ENCODE results near the gene SMYD4. TPM values are rescaled to one million over a fixed set of nuclear protein-coding genes. Genes with fewer than 3 reads are reported as not detected.
"Not testable (repeated sequence)": the region's sequence is repeated elsewhere in the genome, so short reads cannot be mapped to it uniquely, and the experiment has no call there.

Gene SMYD4
- total RNA-seq, 1 donor, result 7.1 TPM

DNA sequence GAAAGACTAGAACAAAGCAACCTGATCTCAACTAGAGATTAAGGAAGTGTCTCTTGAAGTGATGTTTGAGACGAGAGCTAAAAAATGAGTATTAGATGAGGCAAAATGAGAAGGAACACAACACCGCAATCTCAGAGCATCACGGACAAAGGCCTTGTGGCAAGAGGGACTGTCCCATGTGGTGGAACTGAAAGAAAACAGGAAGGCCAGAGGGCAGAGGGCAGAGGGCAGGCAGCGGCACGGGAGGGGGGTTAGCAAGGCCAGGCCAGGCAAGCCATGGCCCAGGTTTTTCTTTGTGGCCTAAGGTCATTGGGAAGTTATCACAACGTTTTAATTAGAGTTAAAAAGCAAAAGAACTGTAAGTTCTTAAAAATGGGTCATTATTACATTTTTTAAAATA is 22.6 kb upstream of the SMYD4 start:
- Histone ChIP-seq H3K27me3 (ENCODE audit: insufficient read depth, low read length) (no peaks in the 10 kb centered on the region), H3K4me1 (ENCODE audit: insufficient read depth, low read length) (no peaks in the 10 kb centered on the region), H3K4me3 (ENCODE audit: low read length) (no peak overlapping the region), H3K9me3 (ENCODE audit: low read depth, low read length) (no peaks in the 10 kb centered on the region)

DNA sequence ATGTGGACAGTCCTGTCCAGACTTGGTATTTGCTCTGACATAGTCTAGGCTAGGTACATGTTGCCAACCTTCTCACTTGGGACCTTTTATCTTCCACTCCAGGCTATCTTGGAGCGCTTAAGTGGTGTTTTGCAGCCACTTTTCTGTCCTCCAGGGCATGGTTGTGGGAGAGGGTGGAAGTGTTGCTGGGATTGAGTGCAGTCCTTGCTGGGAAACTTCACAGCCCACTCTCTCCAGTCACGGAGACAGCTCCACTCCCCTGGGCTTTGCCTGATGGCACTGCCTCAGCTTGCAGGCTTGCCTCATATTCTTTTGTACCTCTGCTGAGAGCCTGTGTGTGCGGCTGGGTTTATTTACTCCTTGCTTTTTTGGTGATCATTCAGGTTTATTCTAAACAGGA is 17.5 kb upstream of the SMYD4 start:
- H3K27me3 ChIP-seq (ENCODE audit: insufficient read depth, low read length), result no peaks in the 10 kb centered on the region
- H3K9me3 ChIP-seq (ENCODE audit: low read depth, low read length), result no peaks in the 10 kb centered on the region
- H3K4me1 ChIP-seq (ENCODE audit: insufficient read depth, low read length), result no peaks in the 10 kb centered on the region
- no peak overlapping the region for H3K4me3 ChIP-seq (ENCODE audit: low read length)

DNA sequence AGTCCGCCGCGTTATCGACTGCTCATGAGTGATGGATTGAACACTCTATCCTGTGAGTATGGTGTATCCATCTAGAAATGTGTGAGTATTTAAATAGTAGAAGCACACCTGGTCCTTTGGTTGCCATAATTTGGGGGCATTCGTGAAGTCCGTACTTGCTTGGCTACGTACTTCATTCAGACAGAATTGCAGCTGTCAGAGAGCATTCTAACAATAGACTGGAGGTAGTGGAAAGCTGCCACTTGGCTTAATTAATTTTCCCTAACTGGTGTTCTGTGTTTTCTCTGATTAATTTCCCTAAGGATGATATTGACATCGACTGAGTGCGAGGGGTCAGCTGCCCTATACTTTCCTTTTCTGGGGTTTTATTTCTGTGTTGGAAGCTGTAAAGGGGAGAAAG is 14.2 kb upstream of the SMYD4 start:
- no peaks in the 10 kb centered on the region for H3K4me1 ChIP-seq (ENCODE audit: insufficient read depth, low read length)
- H3K4me3 ChIP-seq (ENCODE audit: low read length), result no peak overlapping the region
- H3K27me3 ChIP-seq (ENCODE audit: insufficient read depth, low read length), result no peaks in the 10 kb centered on the region
- no peaks in the 10 kb centered on the region for H3K9me3 ChIP-seq (ENCODE audit: low read depth, low read length)

DNA sequence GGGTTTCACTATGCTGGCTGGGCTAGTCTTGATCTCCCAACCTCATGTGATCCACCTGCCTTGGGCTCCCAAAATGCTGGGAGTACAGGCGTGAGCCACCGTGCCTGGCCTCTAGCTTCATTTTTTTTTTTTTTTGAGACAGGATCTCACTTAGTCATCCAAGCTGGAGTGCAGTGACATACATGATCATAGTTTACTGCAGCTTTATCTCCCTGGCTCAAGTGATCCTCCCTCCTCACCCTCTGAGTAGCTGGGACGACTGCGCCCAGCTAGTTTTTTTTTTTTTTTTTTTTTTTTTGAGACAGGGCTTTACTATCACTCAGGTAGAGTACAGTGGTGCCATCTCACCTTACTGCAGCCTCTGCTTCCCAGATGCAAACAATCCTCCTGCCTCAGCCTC is 9.8 kb upstream of the SMYD4 start:
- Histone ChIP-seq H3K4me3 (ENCODE audit: low read length) (no peak overlapping the region), H3K27me3 (ENCODE audit: insufficient read depth, low read length) (no peaks in the 10 kb centered on the region), H3K9me3 (ENCODE audit: low read depth, low read length) (no peaks in the 10 kb centered on the region), H3K4me1 (ENCODE audit: insufficient read depth, low read length) (peaks cover 6% of the 10 kb centered on the region)

DNA sequence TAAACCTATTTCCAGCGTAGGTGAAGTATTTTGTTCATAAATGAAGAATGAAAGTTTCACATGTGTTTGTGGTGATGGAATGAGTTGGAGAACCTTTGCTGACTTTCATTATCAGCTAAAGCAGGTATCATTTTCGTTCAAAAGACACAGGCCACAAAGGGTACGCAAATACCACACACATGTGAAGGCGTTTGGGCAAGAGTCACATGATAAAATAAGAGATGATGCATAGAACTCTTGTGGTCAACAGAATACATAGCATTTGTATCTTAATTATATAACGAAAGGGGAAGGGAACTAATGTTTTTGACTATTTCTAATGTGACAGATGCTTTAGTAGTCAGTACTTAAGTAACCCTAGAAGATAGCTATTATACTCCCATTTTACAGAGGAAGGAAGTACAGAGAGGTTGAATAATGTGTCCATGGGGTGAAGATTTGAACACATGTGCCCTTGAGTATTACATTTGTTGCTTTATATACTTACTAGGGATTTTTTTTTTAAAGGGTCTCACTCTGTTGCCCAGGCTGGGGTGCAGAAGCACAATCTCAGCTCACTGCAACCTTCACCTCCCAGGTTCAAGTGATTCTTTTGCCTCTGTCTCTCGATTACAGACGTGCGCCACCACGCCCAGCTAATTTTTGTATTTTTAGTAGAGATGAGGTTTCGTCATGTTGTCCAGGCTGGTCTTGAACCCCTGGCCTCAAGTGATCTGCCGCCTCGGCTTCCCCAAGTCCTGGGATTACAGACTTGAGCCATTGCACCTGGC is 4.9 kb upstream of the SMYD4 start:
- Histone ChIP-seq H3K4me1 (ENCODE audit: insufficient read depth, low read length) (peaks cover 37% of the 10 kb centered on the region), H3K27me3 (ENCODE audit: insufficient read depth, low read length) (no peaks in the 10 kb centered on the region), H3K9me3 (ENCODE audit: low read depth, low read length) (no peaks in the 10 kb centered on the region), H3K4me3 (ENCODE audit: low read length) (no peak overlapping the region)

DNA sequence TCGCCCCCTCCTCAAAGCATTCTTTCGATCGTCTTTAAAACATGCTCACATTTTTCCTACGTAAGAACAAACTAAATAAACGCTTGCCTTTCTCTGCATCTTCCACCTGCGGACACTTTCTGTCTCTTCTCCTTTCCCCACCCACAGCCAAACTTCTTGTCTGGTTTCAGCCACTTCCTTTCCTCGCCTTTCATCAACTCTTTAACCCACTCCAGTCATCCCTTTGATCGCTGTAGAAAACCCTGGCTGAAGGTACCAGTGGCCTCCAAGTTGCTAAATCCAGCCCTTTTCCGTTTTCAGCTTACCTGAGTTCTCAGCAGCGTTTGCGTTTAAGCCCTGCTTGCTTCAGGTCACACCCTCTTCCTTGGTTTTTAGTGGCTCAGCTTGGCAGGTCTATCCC is 586 bp upstream of the SMYD4 start:
- Histone ChIP-seq H3K9me3 (ENCODE audit: low read depth, low read length) (no peaks in the 10 kb centered on the region), H3K4me3 (ENCODE audit: low read length) (peak overlapping the region; percentile 74), H3K27me3 (ENCODE audit: insufficient read depth, low read length) (no peaks in the 10 kb centered on the region), H3K4me1 (ENCODE audit: insufficient read depth, low read length) (peaks cover 43% of the 10 kb centered on the region)

DNA sequence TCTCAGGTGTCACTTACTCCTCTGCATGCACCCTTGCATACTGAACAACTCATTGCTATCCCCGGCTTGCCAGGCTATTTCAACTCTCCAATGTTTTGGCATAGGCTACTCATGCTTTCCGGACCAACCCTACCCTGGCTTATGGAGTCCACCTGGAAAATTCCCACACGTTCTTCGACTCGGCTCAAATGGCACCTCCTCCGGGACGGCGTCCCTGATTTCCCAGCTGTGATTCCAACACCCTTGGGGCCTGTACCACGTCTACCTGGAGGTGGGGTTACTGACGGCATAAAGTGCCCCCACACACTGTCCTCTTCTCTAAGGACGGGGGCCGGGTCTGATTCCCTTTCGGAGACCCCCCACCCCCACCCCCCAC is 498 bp downstream of the SMYD4 start:
- Histone ChIP-seq H3K9me3 (ENCODE audit: low read depth, low read length) (no peaks in the 10 kb centered on the region), H3K4me1 (ENCODE audit: insufficient read depth, low read length) (peaks cover 41% of the 10 kb centered on the region)

DNA sequence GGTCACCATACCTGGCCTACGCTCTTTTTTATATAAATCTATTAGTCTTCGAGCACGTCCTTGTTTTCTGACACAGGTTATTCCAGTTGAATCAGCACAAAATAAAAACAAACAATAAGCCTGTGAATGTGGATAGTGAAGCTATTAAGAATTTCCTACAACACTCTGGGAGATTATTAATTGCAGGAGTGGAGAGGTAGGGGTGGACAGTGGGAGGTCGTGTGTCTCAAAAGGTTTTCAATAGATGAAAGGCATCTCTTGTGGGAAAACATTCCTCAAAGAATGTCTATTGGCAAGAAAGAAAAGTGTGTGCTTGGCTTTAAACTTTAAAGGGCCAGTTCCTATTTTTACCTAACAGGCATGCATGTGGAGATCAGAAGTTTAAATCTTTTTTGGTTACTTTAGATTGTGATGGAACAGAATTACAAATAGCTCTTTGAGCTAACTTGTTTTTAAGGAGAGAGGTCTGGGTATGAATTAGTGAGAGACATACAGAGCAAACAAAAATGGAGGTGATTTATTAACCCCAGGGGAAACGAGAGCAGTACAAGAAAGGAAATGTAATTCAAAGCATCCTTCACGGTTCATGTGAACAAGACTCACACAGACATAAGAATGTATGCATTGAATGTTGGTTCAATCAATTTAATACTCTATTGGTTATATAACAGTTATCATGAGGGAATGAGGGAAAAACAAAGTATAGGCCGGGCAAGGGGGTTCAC is 9.0 kb downstream of the SMYD4 start:
- Histone ChIP-seq H3K4me3 (ENCODE audit: low read length) (no peak overlapping the region), H3K27me3 (ENCODE audit: insufficient read depth, low read length) (no peaks in the 10 kb centered on the region)

More for the DNA sequence above, 498 bp downstream of the SMYD4 start:
- peak overlapping the region; percentile 74 for H3K4me3 ChIP-seq (ENCODE audit: low read length)
- H3K27me3 ChIP-seq (ENCODE audit: insufficient read depth, low read length), result no peaks in the 10 kb centered on the region

DNA sequence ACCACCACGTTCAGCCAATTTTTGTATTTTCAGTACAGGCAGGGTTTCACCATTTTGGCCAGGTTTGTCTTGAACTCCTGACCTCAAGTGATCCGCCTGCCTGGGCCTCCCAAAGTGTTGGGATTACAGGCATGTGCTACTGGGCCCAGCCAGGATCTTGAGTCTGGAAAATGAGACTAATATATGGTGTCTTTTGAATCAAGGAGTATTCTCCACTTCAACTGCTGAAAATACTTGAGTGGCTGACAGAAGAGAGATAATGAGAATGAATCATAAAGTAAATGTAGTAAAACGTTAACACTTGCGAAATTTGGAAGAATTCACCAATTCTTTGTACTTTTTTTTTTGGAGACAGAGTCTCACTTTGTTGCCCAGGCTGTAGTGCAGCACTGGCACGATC is 16.6 kb downstream of the SMYD4 start:
- Histone ChIP-seq H3K4me1 (ENCODE audit: insufficient read depth, low read length) (no peaks in the 10 kb centered on the region), H3K27me3 (ENCODE audit: insufficient read depth, low read length) (no peaks in the 10 kb centered on the region), H3K9me3 (ENCODE audit: low read depth, low read length) (no peaks in the 10 kb centered on the region), H3K4me3 (ENCODE audit: low read length) (no peak overlapping the region)

More for the DNA sequence above, 9.0 kb downstream of the SMYD4 start:
- Histone ChIP-seq H3K9me3 (ENCODE audit: low read depth, low read length) (no peaks in the 10 kb centered on the region), H3K4me1 (ENCODE audit: insufficient read depth, low read length) (peaks cover 10% of the 10 kb centered on the region)

DNA sequence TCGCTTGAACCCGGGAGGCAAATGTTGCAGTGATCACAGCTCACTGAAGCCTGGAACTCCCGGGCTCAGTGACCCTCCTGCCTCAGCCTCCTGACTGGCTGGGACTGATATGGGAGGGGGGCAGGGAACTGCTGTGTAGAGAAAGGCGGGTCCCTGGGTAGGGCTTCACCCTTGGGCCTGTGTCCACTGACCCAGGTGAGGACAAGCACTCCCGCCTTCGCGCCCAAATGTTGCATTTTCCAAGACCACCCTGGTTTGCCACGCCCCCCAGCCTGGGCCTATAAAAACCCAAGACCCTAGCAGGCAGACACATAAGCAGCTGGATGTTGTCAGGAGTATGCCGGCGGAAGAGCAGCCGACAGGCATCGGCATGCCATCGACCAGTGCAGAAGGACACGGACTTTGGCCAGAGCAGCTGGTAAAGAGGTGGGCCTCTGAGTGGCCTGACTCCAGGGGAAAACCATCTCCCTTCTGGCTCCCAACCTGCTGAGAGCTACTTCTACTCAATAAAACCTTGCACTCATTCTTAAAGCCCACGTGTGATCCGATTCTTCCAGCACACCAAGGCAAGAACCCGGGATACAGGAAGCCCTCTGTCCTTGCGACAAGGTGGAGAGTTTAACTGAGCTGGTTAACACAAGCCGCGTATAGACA is 19.1 kb downstream of the SMYD4 start:
- Histone ChIP-seq H3K4me3 (ENCODE audit: low read length) (no peak overlapping the region), H3K27me3 (ENCODE audit: insufficient read depth, low read length) (no peaks in the 10 kb centered on the region), H3K9me3 (ENCODE audit: low read depth, low read length) (no peaks in the 10 kb centered on the region), H3K4me1 (ENCODE audit: insufficient read depth, low read length) (no peaks in the 10 kb centered on the region)

DNA sequence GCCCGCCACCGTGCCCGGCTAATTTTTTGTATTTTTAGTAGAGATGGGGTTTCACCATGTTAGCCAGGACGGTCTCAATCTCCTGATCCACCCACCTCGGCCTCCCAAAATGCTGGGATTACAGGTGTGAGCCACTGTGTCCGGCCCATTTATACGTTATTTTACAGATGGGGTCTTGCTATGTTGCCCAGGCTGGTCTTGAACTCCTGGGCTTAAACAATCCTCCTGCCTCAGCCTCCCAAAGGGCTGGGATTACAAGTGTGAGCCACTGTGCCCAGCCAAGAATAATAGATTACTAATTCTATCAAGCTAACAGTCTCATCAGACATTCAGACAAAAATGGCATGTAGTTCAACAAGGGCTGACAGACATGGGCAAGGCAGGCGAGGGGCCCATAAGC is 19.9 kb downstream of the SMYD4 start:
- H3K4me1 ChIP-seq (ENCODE audit: insufficient read depth, low read length); H3K27me3 ChIP-seq (ENCODE audit: insufficient read depth, low read length); H3K9me3 ChIP-seq (ENCODE audit: low read depth, low read length); H3K4me3 ChIP-seq (ENCODE audit: low read length): not testable (repeated sequence)

DNA sequence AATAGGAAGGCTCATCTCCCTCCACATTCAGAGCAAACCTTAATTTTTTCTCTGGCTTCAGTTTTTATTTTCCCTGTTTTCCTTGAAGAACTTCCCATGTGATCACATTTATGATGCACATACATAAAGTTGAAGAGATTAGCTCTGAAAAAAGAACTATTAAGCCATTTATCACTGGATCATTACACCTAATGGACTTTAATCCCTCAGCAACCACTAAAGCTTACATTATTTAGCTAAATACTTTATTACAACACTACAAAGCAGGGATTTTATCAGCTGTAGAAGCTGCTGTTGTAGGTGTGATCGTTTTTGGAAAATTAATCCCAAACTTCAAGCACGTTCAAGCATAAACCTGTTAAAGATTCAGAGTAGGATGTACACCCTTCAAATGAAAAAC is 21.1 kb downstream of the SMYD4 start:
- Histone ChIP-seq H3K27me3 (ENCODE audit: insufficient read depth, low read length) (no peaks in the 10 kb centered on the region), H3K4me3 (ENCODE audit: low read length) (no peak overlapping the region), H3K9me3 (ENCODE audit: low read depth, low read length) (no peaks in the 10 kb centered on the region), H3K4me1 (ENCODE audit: insufficient read depth, low read length) (no peaks in the 10 kb centered on the region)

DNA sequence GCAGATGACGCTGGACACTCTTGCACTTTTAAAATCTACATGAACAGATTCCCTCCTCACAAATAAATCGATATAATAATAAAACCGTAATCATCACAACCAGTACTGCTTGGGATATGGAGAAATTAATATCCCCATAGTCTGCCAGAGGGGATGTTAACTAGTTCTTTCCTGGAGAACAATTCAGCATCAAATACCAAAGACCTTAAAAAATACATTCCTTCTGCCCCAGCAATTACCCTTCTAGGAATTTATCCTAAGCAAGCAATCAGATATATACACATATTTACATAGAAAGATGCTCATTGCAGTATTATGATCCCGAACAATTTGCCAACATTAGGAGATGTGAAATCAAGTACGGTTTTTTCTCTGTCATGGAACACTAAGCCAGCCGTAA is 21.8 kb downstream of the SMYD4 start:
- no peaks in the 10 kb centered on the region for H3K4me1 ChIP-seq (ENCODE audit: insufficient read depth, low read length)
- no peaks in the 10 kb centered on the region for H3K27me3 ChIP-seq (ENCODE audit: insufficient read depth, low read length)
- no peak overlapping the region for H3K4me3 ChIP-seq (ENCODE audit: low read length)
- H3K9me3 ChIP-seq (ENCODE audit: low read depth, low read length), result no peaks in the 10 kb centered on the region

DNA sequence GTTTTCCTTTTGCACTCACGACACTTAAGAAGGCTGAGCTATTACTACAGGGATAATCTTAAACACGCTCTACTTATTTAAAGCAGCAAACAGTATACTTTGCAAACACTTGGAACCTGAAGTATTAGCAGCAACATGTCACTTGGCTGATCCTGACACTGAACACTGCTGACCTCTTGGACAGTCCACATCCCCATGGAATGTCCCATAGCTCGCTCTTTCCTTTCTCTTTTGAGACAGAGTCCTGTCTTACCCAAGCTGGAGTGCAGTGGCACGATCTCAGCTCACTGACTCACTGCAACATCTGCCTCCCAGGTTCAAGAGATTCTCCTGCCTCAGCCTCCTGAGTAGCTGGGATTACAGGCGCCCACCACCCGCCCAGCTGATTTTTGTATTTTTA is 26.4 kb downstream of the SMYD4 start:
- H3K9me3 ChIP-seq (ENCODE audit: low read depth, low read length), result no peaks in the 10 kb centered on the region
- no peak overlapping the region for H3K4me3 ChIP-seq (ENCODE audit: low read length)
- H3K4me1 ChIP-seq (ENCODE audit: insufficient read depth, low read length), result no peaks in the 10 kb centered on the region
- no peaks in the 10 kb centered on the region for H3K27me3 ChIP-seq (ENCODE audit: insufficient read depth, low read length)

DNA sequence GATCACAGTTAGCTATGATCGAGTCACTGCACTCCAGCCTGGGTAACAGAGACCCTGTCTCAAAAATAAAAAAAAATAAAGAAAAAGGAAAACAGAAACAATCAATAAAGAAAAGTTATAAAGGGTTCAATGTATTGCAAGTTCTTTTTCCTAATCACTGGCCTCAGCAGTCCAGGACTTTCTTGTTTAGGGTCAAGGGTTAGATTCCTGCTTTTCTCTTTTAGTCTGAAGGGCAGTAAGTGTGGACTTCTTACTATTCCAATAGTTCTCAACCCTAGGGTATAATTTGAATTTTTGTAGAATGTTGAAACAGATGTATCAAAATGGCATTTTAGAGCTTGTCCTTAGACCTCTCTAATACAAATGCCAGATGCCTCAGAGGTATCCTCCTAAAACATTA is 27.3 kb downstream of the SMYD4 start:
- no peaks in the 10 kb centered on the region for H3K4me1 ChIP-seq (ENCODE audit: insufficient read depth, low read length)
- H3K9me3 ChIP-seq (ENCODE audit: low read depth, low read length), result no peaks in the 10 kb centered on the region
- no peaks in the 10 kb centered on the region for H3K27me3 ChIP-seq (ENCODE audit: insufficient read depth, low read length)
- H3K4me3 ChIP-seq (ENCODE audit: low read length), result no peak overlapping the region
